HCT116 (cell line): Measurements from ENCODE around the gene PIGM.

Experiments
- CTCF ChIP-seq, 3 experiments: fragments of 200-600 bp in 1 of 3; sonication (generic) in 1 of 3; IDR thresholded peaks in 2 of 3; conservative IDR thresholded peaks in 1 of 3; 2 replicates each; pipeline ENCODE4 v1.5.1; 2012 to 2017; ENCODE audit warnings: low read depth in 2 of 3, low read length in 2 of 3, antibody characterized with exemption in 1 of 3, borderline replicate concordance in 1 of 3, control low read depth in 1 of 3, mild to moderate bottlenecking in 1 of 3, mixed read lengths in 1 of 3, mixed run types in 1 of 3, moderate library complexity in 1 of 3; ENCODE audit not compliant: insufficient read depth in 1 of 3
- POLR2A ChIP-seq: IDR thresholded peaks from 2 replicates; pipeline ENCODE4 v1.7.0; 2011; ENCODE audit warnings: borderline replicate concordance; ENCODE audit not compliant: insufficient read depth, insufficient read length; ENCODE audit errors: extremely low read depth
- YY1 ChIP-seq: IDR thresholded peaks from 2 replicates; pipeline ENCODE4 v1.6.1; 2011; ENCODE audit warnings: low read length, low read depth, moderate library complexity, mild to moderate bottlenecking; ENCODE audit not compliant: insufficient replicate concordance; ENCODE audit errors: extremely low read depth

DNA sequence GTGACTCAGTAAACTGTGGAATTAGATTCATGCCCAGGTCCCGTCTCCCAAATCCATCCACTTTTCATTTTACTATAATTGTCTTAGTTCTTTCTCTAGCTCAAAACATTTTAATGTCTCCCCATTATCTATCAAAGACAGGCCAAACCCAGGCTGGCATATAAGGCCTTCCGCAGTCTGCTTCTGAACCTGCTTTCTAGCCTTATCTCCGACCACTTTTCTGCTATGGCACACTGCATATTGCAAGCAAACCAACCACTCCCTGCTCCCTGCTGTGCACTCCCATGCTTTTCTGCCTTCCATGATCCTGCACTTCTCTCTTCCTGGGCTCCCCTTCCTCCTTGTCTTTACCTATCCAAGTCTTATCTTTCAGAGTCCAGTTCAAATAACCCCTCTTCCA, 17.3 kb upstream of the PIGM start:
- TF ChIP-seq POLR2A = no peak
- no peak for TF ChIP-seq CTCF (IDR thresholded peaks at IDR 0.05 in 2 of 3, conservative IDR thresholded peaks at IDR 0.05 in 1 of 3; ENCODE audit: borderline replicate concordance in 1 of 3, insufficient read depth in 1 of 3, low read depth in 2 of 3, low read length in 2 of 3)
- TF ChIP-seq YY1 = no peak
